Measurements from ENCODE around the gene PRKD1.

GRCh38 chr14:29576927-29577326, 350.7 kb downstream of the PRKD1 start:
- TF ChIP-seq CTCF (IDR thresholded peaks at IDR 0.05) = no peak
- no peak for TF ChIP-seq POLR2AphosphoS5 (IDR thresholded peaks at IDR 0.05; ENCODE audit: low read depth, low read length)
- TF ChIP-seq EP300 (IDR thresholded peaks at IDR 0.05; ENCODE audit: borderline replicate concordance in 1 of 2, low read depth in 1 of 2, low read length in 1 of 2) = no peak
- TF ChIP-seq GABPA (IDR thresholded peaks at IDR 0.05; ENCODE audit: low read depth) = no peak
- TF ChIP-seq RCOR1 (IDR thresholded peaks at IDR 0.05; ENCODE audit: low read length) = no peak
- no peak for TF ChIP-seq SIN3A (IDR thresholded peaks at IDR 0.05; ENCODE audit: borderline replicate concordance, low read depth, low read length)
- TF ChIP-seq REST (IDR thresholded peaks at IDR 0.05; ENCODE audit: low read depth, low read length) = no peak
- no peak for TF ChIP-seq USF2 (IDR thresholded peaks at IDR 0.05; ENCODE audit: borderline replicate concordance, low read depth, low read length)
- TF ChIP-seq NFIC (IDR thresholded peaks at IDR 0.05; ENCODE audit: borderline replicate concordance) = no peak
- TF ChIP-seq FOSL2 (IDR thresholded peaks at IDR 0.05; ENCODE audit: borderline replicate concordance, low read depth) = no peak
- TF ChIP-seq SMC3 (IDR thresholded peaks at IDR 0.05; ENCODE audit: low read depth, low read length) = no peak
- no peak for TF ChIP-seq ZBTB33 (IDR thresholded peaks at IDR 0.05; ENCODE audit: borderline replicate concordance, low read depth)
- no peak for TF ChIP-seq ELF1 (IDR thresholded peaks at IDR 0.05)
- no peak for TF ChIP-seq RAD21 (IDR thresholded peaks at IDR 0.05; ENCODE audit: low read length)

All from SK-N-SH (cell line).